ENCODE results near the gene MEDAG.

The MEDAG gene

DNA sequence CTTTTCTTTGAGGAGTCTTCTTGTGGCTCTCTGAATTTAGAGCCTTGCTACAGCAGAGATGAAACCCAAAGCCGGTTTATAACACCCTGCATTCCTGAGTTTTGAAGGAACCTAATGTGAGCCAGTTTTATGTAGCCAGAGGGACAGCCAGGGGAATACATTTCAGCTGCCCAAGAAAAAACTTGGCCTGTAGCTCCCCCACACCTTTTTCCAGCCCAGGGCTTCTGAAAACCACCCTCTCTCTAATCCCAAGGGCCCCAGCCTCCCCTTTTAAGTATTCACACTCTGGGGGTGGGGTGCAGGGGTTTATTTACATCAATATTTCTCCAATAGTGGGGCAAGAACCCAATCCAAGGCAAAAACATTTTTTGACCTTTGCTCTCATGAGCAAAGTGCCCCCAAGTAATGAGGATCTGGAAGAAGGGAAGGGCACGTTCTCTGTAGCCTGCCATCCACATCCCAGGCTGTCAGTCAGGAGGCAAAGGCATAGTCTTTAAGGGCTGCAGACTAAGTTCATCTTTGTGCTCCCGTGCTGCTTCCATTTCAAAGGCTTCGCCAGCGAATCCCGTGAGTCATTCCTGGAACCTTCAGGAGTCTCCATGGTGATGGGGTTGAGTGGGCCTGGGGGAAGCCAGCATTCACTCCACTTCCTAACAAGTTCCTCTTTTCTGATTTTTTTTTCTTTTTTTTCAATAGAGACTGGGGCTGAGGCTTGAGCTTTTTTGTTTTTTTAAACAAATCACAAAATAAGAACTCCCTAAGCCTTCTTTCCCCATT, 33.2 kb upstream of the MEDAG start:
- DNase-seq (ENCODE audit: low spot score), result no peak

DNA sequence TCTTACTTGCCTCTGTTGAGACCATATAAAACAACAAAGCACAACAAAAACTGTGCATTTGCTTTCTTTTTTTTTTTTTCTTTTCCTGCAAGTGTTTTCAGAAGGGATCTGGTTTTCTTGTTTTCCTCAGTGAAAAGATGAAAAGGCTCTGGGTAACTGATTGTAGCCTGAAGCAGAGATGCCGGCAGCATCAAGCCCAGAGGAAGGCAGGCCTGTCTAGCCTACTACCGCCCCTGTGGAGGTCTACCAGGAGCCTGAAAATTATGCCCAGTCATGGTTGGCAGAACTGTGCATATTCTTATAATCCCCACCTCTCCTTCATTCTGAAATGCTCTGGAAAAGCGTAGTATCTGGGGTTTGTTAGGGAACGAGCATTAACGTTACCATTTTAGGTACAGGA, 32.6 kb upstream of the MEDAG start:
- DNase-seq (ENCODE audit: low spot score), result no peak

DNA sequence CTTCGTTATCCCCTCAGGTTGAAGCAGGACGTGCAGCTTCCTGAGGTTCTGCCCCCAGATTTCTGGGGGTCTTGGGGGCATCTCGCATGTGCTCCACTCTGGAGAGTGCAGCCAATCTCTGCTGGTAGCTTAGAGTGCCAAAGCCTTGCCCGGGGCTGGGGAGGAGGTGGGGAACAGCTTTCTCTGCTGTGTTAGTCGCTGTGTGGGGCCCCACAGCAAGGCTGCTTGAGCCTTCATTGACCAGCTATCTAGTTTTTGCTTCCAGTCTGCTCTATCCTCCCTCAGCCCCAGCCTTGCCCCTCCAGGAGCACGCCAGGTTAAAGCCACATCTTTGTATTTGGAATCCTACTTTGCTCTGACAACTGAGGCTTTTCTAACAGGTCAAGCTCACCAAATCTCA, 32.0 kb upstream of the MEDAG start:
- no peak for DNase-seq (ENCODE audit: low spot score)

DNA sequence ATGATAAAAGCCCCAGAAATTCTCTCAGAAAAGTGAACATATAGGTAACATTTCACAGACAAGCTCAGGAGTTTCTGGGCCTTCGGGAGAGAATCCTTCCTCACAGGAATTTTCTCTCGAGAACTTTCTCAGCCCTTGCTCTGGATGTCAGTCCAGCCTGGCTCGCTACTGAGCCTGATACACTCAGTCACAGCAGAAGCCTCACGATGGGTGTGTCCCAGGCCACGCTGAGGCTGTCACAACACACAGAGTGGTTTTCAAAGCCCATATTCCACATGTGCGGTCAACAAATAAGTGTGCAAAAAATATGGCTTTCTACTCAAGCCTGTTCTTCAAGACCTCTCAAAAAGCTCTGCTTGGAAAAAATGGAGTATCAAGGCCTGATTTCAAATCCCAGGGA, 31.5 kb upstream of the MEDAG start:
- no peak for DNase-seq (ENCODE audit: low spot score)

DNA sequence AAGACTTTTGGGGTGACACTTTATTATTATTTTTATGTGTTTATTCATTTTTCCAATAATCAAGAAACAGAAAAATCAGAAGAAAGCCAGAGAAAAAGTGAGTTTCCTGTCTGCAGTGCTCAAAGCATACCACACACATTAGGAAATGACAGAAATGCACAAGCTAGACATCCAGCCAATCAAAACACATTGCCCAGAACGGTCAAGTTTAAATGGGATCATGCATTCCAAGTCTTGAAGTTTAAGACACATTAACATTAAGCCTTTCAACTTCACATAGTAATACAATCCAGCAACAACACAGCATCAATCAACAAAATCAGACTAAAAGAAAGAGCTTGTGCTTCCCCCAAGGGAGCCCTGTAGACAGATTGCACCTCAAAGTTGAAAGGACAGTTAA, 28.7 kb upstream of the MEDAG start:
- DNase-seq (ENCODE audit: low spot score), result no peak

DNA sequence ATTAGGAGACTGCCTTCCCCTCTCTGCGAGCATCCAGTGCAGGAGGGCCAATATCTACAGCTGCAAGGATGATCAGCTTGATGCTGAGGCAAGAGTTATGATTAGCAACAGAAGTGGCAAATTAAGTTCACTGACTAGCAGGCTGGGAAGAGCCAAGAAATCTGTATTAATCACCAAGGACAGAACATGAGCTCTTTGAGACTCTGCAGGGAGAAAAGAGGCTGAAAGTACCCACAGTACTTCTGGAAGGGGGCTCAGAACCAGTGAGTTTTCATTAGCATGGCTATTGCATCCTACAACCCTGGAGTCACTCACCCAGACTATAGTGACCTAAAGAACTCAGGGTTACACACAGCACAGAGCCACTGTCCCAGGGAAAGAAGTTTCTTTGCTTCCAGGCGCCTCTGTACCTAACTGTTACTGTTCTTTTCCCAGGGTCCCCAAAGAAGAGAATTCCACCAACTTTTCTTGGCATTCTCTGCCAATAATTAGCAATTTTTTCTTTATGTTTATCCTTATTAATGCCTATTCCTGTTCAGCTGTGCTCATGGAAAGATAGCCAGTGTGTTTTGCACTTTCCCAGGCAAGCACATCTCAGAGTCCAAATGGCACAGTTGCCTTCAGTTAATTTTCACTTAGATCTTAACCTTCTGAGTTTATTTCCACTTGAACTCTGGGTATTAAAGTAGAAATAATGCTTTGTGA, 25.8 kb upstream of the MEDAG start:
- DNase-seq (ENCODE audit: low spot score), result no peak

DNA sequence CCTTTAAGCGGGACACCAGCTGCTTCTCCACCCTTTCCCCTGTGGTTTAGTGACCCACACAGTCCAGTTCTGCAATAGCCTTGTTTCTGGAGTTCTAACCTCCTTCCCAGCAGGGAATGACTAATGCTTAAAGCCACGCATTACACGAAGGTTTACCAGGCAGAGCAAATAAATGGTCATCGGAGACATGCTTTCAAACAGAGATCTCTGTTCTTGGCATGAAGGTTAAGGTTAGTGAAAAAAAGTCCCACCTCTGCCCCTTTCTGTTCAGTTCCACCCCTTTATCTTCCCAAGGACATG, 25.3 kb upstream of the MEDAG start:
- no peak for DNase-seq (ENCODE audit: low spot score)

DNA sequence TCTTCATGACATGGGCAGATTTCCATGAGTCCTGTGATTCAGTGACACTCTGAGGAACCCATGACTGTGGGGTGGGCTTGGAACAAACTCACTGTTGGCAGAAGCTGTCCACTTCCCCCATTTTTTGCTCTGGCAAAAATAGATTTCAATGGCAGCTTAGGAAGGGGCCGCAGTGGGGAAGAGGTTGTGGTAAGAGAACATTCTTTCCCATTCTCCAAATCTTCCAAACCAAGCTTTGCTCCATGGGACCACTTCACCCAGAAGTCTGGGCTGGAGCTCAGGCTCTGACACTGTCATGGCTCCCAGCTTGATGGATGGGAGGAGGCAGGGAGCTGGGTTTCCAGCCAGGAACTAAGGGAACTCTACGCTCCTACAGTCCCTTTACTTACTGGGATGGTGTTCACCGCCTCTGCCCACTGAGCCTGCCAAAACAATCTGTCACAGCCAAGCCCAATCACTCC, 24.9 kb upstream of the MEDAG start:
- DNase-seq (ENCODE audit: low spot score), result no peak

DNA sequence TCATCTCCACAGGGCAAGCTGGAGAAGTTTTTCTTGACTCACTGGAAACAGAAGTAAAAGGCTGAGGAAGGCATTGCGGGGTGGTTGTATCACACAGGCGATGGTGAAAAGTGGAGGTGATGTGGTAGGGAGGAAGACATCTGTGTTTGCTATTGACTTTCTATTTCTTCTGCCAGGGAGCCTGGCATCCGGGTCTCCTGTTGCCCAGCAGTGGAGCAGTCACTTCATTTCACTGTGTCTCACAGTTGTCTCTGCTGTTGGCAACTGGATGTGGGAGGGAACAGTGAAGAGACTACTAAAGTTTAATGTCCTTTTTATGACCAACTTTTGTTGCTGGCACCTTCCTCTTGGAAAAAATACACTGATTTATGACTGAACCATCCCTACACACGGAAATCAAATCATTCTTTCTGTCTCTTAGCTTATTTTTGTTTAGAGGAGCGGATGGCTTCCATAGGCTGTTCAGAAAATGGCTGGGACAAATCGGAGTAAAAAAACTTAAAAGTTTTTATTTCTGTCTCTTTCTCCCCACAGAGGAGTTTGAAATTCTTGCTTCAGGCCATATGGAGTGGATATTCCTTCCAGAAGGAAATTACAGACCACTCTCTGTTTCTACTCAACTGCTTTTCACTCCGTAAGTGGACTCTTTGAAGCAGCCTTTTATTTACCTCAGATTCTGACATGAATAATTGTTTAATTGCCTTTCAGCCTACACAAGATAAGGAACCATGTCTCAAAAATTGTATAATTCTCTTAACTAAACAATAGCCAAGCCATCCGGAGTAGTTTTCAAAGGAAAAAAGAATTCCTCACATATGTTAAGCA, 23.8 kb upstream of the MEDAG start:
- no peak for DNase-seq (ENCODE audit: low spot score)

DNA sequence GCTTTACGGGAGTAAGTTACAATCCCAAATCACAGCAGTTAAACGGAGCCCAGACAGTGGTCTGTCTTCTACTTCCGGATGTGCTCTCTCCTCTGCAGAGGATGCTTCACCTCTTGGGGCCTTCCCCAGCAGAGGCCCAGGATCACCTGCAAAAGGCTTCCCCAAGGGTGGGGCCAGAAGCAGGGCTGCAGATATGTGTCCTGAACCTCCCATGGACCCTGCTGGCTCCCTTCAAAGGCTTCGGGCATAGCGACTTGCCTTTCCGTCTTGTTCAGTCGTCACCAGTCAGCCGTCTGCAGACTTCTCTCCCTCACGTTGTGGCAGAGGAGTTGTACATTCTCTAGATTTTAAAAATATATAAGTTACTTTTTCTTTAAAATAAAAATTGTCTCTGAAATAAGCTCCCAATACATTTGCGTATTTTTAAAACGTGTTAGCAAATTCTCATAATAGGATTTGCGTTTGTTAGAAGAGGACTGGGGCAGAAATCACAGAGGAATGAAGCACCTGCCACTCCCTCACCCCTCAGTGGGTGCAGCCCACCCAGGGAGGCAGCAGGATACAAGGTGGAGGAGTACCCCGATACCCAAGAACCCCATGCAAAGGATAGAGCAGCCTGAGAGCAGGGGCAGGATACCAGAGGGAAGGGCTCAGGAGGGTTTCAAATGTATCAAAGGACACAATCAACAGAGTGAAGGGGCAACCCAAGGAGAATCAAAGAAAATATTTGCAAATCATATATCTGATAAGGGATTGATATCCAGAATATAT, 22.9 kb upstream of the MEDAG start:
- DNase-seq (ENCODE audit: low spot score), result no peak

DNA sequence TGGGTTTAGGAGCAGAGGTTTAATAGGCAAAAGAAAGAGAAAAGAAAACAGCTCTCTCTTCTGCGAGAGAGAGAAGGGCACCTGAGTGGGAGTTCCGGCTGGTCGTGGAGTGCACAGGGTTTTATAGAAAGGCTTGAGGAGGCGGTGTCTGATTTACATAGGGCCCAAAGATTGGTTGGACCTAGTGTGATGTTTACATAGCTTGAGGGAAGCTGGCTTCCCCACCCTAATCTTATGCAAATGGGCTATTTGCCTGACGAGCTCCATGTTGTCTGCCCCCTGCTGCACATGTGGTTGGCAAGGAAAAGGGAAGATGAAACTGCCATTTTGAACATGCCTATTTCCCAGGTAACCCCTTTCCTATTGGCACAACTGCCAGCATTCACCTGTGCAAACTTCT, 21.5 kb upstream of the MEDAG start:
- DNase-seq (ENCODE audit: low spot score), result no peak

DNA sequence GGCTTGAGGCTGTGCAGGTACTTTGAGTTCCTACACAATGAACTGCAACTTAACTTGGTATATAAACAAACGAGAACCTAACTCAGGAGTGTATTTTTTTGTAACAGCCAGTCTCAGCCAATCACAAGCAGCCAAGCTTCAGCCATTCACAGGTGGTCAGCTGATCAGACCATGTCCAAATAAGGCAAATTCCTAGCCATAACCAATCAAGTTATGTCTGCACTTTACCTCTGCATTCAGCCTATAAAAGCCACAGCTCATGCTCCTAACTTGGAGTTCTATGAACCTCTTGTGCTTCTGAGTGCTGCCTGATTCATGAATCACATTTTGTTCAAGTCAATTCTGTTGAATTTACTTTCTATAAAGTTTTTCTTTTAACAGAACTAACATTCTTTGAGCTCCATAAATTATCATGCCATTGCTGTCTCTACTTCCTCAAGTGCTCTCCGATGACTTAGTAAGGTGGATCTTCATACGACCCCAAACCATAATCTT, 16.8 kb upstream of the MEDAG start:
- no peak for DNase-seq (ENCODE audit: low spot score)

DNA sequence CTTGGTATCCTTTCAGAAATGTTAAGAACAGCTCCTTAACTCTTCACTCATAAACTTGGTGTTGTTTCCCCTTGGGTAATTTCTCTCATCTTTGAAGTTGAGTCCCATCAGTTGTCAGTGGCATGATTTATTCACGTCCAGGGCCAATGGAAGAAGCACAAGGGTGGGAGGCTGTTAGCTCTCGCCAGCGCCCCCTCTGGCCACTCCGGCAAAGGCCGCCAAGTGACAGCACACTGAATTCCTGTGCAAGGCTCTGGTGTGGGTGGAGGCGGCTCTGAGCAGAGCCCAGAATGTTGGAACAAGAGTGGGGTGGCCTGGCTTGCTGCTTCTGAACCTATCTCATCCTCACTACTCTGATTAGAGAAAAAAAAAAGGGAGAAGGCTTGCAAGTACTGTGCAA, 13.1 kb upstream of the MEDAG start:
- DNase-seq (ENCODE audit: low spot score), result peak; percentile 41

DNA sequence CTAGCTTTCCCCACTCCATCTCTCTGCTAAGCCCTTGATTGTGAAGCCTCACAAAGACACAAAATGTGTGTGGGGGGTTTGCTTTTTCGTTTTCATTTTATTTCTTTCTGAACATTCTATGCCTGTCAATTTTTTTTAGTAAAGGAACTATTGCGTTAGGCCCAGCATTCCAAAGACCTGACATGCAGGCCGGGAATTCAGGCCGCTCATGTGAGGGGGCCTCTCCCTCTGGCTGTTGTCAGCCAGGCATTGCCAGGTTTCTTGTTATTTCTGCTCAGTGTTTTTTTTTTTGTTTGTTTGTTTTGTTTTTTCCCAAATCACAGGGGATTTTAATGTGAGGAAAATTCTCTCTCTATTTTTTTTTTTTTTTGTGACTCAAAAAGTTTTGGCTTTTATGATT, 10.3 kb upstream of the MEDAG start:
- no peak for DNase-seq (ENCODE audit: low spot score)

DNA sequence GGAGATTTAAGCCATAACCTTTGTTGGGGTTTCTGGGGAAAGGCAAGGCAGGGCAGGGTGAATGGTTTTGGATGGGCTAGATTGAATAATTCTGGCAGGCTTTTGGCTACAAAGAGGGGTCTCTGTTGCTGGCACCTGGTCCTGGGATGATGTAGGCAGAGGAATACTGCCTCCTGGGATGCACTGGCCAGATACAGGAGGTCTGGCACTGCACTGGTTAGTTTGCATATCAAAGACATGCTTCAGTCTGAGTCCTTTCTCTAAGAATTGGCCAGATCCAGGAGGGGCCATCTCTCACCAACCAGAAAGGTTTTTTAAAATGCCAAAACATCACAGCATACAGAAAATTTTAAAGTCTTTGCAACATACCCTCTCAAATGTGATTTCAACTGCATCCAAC, 8.0 kb upstream of the MEDAG start:
- DNase-seq (ENCODE audit: low spot score), result no peak

DNA sequence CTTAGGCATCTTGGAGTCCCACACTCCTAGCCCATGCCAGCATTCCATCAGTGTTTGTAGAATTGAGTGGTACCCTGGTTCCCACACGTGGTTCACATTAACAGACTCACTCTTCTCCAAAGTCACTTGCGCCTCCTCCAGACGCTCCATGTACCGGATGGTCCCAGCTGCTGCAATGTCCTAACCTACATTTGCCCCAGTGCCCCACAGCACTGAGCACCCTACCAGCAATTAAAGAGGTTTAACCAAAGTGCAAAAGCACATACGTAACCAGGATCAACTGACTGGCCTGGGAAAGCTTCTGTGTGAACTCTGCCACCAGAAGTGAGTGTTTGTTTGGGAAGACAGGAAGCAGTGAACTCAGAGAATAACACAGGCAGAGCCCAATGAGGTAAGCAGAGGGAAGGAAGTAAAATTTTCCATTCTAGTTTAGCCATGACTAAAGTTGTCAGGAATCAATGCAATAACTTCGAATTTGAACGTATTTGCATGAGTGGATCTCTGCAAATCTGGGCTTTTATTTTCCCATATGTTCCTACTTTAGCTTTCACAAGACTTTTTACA, 7.3 kb upstream of the MEDAG start:
- DNase-seq (ENCODE audit: low spot score), result peak; percentile 15

DNA sequence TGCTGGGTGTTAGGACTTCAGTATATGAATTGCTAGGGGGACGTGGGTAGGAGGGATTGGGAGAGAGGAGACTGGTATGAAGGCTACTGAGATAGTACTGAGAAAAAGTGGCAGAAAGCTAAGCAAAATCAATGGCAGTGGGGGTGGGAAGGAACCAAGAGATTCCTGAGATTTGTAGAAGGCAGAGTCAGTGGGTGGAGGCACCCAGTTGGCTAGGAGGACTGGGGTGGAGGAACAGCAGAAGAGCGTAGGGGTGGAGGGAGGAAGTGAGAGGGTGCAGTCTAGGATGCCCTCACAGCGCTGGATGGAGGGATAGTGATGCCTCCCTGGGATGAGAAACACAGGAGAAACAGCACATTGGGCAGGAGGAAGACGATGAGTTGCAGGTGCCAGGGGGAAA, 5.6 kb upstream of the MEDAG start:
- DNase-seq (ENCODE audit: low spot score), result no peak

DNA sequence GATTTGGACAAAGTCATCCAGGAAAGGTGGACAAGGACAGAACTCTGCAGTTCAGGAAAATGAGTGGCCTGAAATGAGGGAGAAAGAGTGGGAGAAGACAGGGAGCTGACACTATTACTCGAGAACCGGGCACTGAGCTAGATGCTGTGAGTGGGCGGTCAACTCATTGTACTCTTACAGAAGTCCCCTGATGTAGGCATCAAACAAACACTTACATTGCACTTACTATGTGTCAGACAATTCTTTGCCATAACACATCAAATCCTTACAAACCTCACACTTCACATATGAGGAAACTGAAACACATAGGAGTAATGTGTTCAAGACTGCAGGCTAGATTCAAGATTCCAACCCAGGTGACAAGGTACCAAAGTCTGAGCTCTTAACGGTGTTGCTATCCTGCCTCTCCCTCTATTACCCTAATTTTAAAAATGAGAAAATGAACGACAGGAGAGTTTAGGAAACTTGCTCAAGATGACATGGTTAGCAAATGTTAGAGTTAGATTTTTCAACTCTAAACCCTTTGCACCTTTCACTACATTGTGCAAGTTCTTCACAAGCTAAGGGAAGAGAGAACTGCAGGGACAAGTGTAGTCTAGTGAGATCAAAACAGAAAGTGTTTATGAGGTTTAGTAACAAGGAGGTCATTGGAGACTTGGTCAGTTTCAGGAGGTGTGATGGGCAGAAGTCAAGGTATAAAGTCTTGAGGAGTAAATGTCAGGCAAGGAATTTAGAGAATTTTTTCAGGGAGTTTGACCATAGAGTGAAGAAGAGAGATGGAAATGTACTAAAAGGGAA, 4.9 kb upstream of the MEDAG start:
- DNase-seq (ENCODE audit: low spot score), result no peak

DNA sequence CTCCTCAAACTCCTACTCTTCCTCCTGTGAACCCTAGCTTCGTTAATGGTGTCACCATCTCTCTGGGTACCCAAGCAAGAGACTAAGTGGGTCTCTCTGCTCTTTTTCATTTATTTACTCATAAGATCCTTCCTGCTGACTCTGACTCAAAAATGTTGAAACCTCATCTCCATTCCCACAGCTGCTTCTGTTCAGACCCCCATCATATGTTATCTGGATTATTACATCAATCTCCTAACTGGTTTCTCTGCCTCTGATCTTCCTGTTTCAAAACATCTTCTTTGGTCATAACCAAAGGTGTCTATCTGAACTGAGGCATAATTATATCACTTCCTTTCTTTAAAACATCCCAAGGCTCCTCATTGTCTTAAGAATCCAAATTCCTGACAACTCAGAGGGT, 2.0 kb upstream of the MEDAG start:
- no peak for DNase-seq (ENCODE audit: low spot score)

DNA sequence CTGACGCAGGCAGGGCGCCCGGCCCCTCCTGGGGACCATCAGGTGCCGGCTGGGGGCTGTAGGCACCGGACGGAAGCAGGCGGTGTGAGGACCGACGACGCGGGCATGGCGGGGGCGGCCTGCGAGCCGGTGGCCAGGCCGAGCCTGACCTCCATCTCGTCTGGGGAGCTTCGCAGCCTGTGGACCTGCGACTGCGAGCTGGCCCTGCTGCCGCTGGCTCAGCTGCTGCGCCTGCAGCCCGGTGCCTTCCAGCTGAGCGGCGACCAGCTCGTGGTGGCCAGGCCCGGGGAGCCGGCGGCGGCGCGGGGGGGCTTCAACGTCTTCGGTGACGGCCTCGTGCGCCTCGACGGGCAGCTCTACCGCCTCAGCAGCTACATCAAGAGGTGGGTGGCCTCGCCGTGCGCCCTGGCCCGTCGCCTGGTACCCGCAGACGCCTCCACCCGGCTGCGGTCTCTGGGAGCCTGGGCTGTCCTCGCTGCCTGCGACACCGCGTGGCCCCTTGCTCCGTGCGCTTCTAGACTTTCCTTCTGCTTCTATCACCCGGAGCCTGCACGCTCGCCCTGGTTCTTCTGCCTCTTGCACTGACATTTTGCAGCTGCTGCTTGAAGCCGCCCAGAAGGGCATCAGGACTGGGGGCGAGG, 460 bp downstream of the MEDAG start:
- no peak for DNase-seq (ENCODE audit: low spot score)
